Body of pancreas (tissue), 4 donors: ENCODE data around the gene SPC25.

Experiments used
- POLR2A ChIP-seq, 3 donors: fragments of 450-650 bp; IDR thresholded peaks; one replicate each; pipeline ENCODE4 v1.6.1; 2016; ENCODE audit warnings: antibody characterized with exemption in 3 of 3, mild to moderate bottlenecking in 2 of 3
- TF ChIP-seq, protein P1 (sequence below), 7 experiments: fragments of 450-650 bp in 4 of 7; fragments of 200-600 bp in 3 of 7; sonication (generic) in 3 of 7; IDR thresholded peaks; one replicate each; pipeline ENCODE4 v1.5.1; 2016 to 2019; ENCODE audit warnings: antibody characterized with exemption in 7 of 7

GRCh38 chr2:168890006-168890782 lies at the start of gene SPC25:
- TF ChIP-seq POLR2A (IDR thresholded peaks at IDR 0.05): no peak
- TF ChIP-seq, protein P1, sequence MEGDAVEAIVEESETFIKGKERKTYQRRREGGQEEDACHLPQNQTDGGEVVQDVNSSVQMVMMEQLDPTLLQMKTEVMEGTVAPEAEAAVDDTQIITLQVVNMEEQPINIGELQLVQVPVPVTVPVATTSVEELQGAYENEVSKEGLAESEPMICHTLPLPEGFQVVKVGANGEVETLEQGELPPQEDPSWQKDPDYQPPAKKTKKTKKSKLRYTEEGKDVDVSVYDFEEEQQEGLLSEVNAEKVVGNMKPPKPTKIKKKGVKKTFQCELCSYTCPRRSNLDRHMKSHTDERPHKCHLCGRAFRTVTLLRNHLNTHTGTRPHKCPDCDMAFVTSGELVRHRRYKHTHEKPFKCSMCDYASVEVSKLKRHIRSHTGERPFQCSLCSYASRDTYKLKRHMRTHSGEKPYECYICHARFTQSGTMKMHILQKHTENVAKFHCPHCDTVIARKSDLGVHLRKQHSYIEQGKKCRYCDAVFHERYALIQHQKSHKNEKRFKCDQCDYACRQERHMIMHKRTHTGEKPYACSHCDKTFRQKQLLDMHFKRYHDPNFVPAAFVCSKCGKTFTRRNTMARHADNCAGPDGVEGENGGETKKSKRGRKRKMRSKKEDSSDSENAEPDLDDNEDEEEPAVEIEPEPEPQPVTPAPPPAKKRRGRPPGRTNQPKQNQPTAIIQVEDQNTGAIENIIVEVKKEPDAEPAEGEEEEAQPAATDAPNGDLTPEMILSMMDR (IDR thresholded peaks at IDR 0.05): peak in 4 of 7 experiments; percentile 33 to 43 (median 37)
